PFSK-1 (cell line): ENCODE data around the gene CCSER1.

Experiments
- FOXP2 ChIP-seq: optimal IDR thresholded peaks from 2 replicates; pipeline ENCODE3; 2011; ENCODE audit warnings: borderline replicate concordance, control low read depth, inconsistent platforms; ENCODE audit not compliant: insufficient read depth; ENCODE audit errors: extremely low read length, extremely low read depth
- POLR2AphosphoS5 ChIP-seq: IDR thresholded peaks from 2 replicates; pipeline ENCODE4 v1.6.1; 2012; ENCODE audit warnings: low read depth, mild to moderate bottlenecking, control low read depth, low read length, moderate library complexity
- REST ChIP-seq, 2 experiments: IDR thresholded peaks; 2 replicates each; pipeline versions ENCODE4 v1.6.1 to v1.8.0; 2011 to 2012; ENCODE audit warnings: low read depth in 2 of 2, low read length in 2 of 2, control low read depth in 1 of 2, inconsistent platforms in 1 of 2, mild to moderate bottlenecking in 1 of 2, moderate library complexity in 1 of 2; ENCODE audit not compliant: insufficient read depth in 1 of 2
- SIN3A ChIP-seq: IDR thresholded peaks from 2 replicates; pipeline ENCODE4 v1.6.1; 2012; ENCODE audit warnings: mild to moderate bottlenecking, low read length, moderate library complexity, borderline replicate concordance; ENCODE audit not compliant: insufficient read depth
- TAF1 ChIP-seq: IDR thresholded peaks from 2 replicates; pipeline ENCODE4 v1.6.1; 2012; ENCODE audit warnings: low read length, control low read depth, borderline replicate concordance; ENCODE audit not compliant: insufficient read depth

GRCh38 chr4:90127223-90127705 lies at the start of gene CCSER1:
- TF ChIP-seq POLR2AphosphoS5 (peak; percentile 97), SIN3A (0 out of 2 replicates have a peak, but pooled peaks have one; percentile 11), REST (IDR thresholded peaks at IDR 0.05; ENCODE audit: insufficient read depth in 1 of 2, low read depth in 2 of 2, low read length in 2 of 2) (no peak), TAF1 (peak; percentile 59), FOXP2 (peak; percentile 86)
